HG03460 (cell line): ENCODE data around the gene CFAP54.
A peak's percentile ranks its signal among the peaks of the same experiment; 100 is the strongest.
"Not testable (repeated sequence)": the region's sequence is repeated elsewhere in the genome, so short reads cannot be mapped to it uniquely, and the experiment has no call there.

Experiments
- ATAC-seq: cut with Tn5 transposase; IDR thresholded peaks from one replicate; pipeline ENCODE4 v1.9.1; 2021; ENCODE audit not compliant: unreplicated experiment

CFAP54 gene

DNA sequence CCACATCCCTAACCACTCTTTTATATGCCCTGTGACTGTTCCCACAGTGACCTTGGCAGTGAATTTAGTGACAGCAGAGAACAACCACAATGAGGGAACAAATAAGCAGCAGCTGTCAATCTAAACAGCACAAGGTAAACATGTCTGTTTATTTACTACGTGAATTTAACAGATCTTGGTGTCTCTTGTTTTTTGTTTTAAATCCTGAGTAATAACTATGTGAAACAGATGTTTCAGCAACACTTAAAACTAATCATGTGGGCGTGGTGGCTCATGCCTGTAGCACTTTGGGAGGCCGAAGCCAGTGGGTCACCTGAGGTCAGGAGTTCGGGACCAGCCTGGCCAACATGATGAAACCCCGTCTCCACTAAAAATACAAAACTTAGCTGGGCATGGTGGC, 17.0 kb upstream of the CFAP54 start:
- no peak for ATAC-seq

DNA sequence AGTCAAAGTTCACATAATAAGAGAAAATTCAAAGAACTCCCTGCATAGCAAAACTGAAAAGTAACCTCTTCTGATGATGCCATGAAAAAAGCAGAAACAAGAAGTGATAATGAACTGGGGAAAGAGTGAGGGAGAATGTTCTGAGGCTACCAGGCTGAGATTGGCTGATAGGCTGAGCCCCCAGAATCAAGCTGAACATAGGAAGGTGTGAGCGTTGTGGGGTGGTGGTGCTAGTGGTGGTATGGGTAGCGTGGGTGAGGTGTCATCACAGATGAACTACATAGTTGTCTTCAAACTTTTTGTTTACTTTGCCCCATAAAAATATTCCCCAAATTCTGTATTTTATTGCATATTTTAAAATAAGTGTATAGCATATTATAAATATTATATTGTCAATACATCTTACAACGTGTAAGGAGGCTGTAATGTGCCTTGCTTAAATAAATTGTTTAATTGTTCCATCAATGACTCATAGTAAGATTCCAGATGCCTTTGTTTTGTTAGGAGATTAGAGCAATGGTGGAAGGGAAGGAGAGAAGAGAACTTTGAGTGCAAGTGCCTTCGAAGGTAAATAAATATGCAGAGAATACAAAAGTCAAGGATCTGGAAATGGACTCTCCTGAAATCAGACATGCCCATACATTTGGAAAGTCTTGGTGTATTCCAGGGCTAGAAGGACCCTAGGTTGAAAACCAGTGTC, 15.8 kb upstream of the CFAP54 start:
- ATAC-seq = no peak

DNA sequence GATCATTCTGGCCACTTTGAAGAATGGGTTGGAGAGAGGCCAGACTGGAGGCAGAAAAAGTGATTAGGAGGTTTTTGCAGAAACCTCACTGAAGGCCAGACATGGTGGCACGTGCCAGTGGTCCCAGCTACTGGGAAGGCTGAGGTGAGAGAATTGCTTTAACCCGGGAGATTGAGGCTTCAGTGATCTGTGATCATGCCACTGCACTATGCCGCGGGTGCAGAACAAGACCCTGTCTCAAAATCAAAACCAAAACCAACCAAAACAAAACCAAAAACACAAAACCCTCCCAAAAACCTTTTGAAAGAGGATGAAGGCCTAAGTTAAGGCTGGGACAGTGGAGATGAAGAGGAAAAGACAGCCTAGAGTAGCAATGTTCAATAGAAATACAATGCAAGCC, 15.2 kb upstream of the CFAP54 start:
- ATAC-seq = no peak

DNA sequence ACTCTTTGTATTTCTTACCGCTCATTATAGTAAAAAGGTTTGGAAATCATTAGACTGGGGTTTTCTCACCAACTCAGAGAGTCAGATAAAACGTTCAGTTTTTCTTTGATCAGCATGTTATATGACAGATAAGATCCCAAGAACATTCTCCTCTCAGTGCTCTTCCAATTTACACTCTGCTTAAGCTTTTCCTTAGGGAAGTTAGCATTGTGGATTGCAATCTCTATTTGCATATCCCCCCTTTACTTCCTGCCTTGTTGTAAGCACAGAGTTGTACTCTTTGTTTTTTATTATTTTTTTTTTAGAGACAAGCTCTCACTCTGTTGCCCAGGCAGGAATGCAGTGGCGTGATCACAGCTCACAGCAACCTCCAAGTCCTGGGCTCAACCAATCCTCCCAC, 11.4 kb upstream of the CFAP54 start:
- no peak for ATAC-seq

DNA sequence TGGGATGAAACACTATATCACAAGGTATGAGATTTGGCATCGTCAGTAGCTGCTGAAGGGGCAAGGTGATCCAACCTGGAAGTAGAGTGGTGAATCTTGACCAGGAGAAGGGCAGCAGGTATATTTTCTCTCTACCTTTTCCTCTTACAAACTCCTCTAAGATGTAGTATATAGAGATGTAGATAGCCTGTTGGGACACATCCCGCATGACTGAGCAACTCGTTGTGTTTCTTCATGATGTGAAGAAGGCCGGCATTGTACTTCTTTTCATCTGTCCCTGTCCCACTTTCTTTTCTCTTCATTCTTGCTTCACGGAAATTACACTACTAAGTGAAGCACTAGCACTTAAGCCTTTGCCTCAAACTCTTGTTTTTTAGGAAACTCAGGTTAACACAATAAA, 7.3 kb upstream of the CFAP54 start:
- no peak for ATAC-seq

DNA sequence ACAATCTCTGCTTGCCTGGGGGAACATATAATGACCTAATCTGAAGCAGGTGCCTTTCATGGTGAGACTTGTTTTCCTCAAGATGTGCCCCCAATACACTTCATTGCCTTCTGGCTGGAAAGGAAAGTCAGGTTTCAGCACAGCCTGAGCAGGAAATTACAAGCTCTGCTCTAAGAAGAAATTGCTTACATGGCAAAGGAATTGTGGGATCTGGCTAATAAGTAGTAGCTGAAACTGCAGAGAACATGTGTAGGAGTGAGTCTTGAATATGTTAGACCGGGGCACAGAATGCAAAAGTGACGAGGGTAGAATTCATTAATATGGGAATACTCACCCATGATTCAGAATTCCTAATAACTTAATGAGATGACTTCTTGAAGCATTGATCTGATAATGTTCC, 6.3 kb upstream of the CFAP54 start:
- no peak for ATAC-seq

DNA sequence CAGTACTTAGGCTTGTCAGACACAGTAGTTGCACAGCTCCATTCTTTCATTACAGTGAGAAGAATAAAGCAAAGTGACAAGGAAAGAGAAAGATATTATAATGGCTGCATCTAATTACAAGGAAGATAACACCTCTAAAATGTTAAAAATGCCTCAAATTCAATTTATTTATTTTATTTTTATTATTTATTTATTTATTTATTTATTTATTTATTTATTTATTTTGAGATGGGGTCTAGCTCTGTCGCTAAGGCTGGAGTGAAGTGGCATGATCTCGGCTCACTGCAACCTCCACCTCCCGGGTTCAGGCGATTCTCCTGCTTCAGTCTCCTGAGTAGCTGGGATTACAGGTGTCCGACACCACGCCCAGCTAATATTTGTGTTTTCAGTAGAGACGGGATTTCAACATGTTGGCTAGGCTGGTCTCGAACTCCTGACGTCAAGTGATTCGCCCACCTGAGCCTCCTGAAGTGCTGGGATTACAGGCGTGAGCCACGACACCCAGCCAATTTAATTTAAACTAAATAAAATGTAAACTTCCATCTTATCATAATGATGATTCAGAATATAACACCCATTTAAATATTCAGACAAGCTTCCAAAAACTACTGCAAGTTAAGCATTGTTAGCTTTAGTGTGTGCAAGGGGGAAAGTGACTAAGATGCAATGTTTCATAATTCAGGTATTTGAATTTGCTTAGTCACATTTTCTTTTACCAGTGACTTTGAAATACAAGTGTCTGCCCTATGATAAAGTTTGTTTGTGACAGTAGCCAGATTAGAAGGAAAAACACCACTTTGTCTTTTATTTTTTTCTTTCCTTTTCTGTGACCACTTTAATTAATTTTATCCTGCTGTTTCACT, 2.4 kb upstream of the CFAP54 start:
- ATAC-seq = no peak

DNA sequence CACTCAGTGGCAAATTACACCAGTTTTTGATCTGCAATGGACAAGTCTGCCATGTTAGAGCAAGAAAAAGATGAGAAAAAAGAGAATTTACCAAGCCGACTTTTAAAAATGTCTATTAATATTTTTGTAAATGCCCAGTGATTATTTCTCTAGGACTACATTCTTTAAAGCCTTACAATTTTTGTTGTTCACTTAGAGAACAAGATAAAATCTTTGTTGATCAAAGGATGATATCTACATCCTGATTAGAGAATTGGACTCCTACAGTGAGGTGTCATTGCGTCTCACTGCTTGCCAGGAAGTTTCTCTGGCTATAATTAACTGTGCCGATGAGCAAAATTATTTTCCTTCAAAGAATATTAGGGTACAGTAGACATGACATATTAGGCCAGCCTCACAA, 1.7 kb upstream of the CFAP54 start:
- no peak for ATAC-seq

DNA sequence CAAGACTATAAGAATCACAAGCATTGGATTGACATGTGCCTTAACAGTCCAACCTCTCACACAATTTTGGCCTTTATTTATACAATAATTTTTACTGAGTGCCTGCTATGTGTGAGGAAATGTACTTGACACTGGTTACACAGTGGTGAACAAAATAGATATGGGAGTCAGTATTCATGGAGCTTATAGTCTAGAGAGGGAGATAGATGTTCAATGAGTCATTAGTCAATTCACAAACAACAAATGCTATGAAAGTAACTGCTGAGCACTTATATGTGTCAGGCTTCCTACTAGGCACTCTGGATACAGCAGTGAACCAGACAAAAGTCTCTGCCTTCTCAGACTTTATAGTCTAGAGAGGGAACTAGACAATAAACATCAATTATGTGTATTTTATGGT, 3.7 kb downstream of the CFAP54 start:
- no peak for ATAC-seq

DNA sequence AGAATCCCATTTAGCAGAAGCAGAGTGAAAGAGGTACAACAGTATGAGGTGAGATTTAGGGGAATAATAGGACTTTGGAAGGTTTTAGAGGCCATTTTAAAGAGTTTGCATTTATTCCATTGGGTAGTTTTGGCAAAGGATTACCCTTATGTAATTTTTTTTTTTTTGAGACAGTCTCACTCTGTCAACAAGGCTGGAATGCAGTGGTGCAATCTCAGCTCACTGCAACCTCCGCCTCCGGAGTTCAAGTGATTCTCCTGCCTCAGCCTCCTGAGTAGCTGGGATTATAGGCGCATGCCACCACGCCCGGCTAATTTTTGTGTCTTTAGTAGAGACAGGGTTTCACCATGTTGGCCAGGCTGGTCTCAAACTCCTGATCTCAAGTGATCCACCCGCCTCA, 4.8 kb downstream of the CFAP54 start:
- ATAC-seq = not testable (repeated sequence)

DNA sequence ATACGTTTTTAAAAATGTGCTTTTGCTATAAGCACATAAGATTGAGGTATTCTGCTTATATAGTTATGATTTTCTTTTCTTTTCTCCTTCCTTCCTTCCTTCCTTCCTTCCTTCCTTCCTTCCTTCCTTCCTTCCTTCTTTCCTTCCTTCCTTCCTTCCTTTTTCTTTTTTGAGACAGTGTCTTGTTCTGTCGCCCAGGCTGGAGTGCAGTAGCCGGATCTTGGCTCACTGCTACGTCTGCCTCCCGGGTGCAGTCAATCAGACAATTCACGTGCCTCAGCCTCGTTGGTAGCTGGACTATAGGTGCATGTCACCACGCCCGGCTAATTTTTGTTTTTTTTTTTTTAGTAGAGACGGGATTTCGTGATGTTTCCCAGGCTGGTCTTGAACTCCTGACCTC, 5.8 kb downstream of the CFAP54 start:
- no peak for ATAC-seq

DNA sequence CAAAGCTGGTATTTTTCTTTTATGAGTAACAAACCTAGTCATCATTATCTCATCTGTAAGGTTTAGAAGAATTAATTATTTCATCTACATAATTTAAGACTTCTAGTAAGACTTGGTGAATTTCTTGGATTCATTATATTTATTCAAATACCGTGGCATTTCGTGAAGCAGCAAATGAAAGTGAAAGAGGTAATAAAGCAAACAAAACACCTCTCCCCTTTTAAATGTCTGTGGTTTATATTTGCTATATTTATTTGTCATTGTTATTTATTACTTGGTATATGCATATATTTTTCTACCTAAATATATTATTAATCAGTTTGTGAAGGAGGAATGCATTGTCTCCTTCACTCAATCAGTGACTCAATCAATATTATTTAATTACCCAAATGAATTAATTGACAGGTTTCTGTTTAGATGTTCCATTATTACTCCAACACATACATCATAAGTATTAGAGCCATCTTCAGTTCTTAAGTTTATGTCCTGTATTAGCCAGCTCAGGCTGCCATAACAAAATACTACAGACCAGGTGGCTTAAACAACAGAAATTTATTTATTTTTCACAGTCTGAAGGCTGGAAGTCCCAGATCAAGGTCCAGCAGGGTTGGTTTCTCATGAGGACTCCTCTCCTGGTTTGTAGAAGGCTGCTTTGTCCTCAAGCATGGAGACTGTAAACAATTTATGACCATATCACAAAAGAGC, 6.6 kb downstream of the CFAP54 start:
- no peak for ATAC-seq

DNA sequence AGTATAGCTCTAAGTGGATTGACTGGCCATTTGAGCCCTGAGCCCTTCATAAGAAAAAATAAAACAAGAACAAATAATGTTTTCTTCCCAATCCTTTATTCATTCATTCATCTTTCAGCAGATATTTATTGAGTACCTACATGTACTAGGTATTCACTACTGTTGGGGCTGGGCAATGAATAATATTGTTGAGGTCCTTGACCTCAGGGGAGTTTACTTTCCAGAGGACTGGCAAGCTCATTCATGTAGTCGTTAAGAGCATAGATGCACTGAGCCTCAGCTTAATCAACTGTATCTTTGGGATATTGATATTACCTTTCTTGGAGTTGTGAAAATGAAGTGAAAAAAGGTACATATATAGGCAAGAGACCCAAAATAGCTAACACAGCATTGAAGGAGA, 7.6 kb downstream of the CFAP54 start:
- no peak for ATAC-seq

DNA sequence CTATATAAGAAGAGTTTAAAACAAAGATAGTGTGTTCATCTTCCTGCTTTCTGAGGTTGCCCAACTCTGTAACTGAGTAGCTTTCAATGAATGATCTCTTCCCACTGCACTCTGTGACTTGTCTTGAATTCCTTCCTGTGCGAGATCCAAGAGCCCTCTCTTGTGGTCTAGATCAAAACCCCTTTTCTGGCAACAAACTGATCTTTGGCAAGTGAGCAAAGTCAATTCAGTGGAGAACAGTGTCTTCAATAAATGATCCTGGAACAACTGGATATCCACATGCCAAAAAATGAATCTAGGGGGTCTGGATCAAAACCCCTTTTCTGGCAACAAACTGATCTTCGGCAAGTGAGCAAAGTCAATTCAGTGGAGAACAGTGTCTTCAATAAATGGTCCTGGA, 8.5 kb downstream of the CFAP54 start:
- ATAC-seq = no peak

DNA sequence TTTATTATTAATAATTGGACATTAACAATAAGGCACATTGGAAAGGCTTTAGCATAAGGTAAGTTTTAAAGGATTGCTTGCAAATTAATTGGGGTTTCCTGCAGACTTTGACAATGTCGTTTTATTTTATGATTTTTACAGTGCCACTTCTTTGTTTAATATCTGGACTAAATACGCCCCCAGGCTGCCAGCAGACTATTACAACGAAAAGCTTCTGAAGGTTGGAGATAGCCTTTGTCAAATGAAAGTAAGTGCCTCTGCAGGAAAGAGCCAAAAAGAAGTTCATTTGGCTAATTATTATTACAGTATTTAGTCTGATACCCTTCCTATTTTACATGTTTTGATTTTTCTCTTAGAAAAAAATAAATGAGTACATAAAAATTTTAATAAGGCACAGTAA, 11.3 kb downstream of the CFAP54 start:
- ATAC-seq = no peak

DNA sequence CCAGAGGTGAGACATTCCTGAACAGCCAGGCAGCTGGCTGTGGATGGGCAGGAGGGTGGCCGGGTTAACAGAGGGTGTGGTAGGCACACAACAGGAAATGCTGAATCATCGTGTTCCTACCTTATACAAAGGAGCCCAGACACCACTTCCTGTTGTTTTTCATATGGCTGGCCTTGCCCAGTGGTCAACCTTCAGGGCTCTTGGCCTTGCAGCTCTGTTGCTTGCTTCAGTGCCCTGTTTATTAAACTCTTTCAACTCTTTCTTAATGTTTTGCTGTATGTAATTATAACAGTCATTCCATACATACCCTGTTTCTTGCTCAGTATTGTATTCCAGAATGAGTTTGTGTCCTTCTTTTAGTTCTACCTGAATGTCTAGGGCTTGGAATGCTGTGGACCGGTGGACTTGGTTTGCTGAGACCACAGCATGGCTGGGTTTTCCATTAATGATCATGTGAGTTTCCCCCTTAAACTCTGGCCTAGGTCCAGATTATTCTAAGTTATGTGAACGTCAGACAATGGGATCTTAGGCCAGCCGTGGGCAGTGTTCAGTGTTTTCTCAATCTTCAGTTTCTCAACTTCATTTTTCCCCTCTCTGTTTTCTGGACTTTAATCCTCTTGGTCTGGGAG, 11.9 kb downstream of the CFAP54 start:
- ATAC-seq = peak; percentile 79

DNA sequence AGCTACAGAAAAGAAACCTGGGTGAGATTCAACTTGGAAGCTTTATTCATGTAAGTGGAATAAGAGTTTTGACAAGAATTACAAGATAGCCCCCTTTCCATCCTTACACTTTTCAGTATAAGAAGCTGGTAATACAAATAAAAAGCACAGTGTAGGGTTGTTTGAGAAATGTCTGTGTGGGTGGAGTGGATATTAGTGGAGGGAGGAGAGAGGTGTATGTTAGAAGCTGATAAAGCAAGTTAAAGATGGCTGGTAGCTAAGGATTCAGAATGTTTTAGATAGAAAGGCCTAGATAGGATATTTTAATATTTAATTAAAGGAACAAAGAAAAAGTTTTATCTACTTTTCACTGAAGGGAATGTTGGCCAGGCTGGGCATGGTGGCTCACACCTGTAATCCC, 12.5 kb downstream of the CFAP54 start:
- no peak for ATAC-seq

DNA sequence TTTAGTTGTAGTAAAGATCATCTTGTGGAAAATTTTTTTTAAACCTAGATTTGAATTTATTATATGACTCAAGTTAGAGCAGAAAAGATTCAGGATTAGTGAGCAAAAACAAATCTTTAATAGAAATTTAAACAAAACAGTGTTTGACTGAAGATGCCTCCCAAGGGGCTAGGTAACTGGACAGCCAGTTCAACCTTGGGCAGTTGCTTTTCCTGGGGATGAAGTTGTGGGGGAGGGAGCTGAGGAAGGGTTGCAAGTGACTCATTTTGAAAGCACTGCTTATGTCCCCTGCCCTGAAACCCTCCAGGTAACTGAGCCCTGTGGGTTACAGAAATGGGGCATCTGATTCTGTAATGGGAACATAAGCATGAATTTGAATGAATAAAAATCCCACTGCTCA, 13.1 kb downstream of the CFAP54 start:
- peak; percentile 70 for ATAC-seq

DNA sequence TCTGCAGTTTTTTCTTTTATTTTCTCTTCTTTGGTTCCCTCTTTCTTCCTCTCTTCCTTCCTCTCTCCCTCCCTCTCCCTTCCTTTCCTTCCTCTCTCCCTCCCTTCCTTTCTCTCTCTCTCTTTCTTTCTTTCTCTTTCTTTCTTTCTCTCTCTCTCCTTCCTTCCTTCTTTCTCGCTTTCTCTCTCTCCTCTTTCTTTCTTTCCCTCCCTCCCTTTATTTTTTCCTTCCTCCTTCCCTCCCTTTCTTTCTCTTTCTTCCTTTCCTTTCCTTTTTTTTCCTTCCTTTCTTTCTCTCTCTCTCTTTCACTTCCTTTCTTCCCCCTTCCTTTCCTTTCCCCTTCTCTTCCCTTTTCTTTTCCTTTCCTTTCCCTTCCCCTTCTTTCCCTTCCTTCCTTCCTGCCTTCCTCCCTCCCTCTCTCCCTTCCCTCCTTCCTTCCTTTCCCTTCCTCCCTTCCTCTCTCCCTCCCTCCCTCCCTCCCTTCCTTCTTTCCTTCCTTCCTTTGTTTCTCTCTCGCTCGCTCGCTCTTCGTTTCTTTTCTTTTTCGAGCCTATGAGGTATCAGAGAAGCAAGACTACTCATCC, 13.7 kb downstream of the CFAP54 start:
- no peak for ATAC-seq

DNA sequence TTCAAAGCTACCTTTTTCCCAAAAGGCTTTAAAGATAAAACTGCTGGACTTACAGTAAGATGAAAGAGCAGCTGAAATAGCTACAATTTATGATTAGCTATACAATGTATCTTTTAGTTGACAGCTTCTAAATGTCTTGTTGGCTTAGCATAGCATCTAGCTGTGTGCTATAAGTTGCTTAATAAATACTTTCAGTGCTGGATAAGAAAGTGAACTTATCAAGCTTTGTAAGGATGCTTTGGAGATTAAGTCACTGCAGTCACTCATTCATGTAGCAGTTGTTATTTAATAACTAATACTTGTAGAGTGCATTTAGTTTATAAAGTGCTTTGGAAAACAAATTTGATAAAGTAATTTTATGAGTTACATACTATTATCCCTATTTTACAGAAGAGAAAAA, 14.6 kb downstream of the CFAP54 start:
- no peak for ATAC-seq

DNA sequence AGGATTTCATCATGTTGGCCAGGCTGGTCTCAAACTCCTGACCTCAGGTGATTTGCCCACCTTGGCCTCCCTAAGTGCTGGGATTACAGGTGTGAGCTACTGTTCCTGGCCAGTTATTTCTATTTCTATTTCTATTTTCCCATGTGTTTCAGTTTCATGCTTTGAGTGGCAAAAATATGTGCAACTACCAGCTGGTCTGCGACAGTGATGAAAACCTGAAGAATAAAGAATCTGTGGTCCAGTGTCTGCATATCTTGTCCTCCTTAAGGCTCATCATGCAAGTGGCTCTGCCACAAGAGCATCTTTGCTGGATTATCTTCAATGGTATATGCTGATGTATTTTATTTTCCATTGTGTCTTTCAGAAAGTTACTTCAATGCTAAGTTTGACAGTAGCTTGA, 17.4 kb downstream of the CFAP54 start:
- no peak for ATAC-seq
